Upper lobe of right lung (tissue), 1 donor: ENCODE data around the gene GABRD. TPM values are rescaled to one million over a fixed set of nuclear protein-coding genes. Genes with fewer than 3 reads are reported as not detected.

Experiments used
- ATAC-seq: fragments of 200-7000 bp; cut with Tn5 transposase; one replicate; pipeline ENCODE4 v1.9.1; 2020; ENCODE audit warnings: mild to moderate bottlenecking, moderate library complexity
- DNase-seq: peaks from one replicate; pipeline ENCODE4 v3.0.0-alpha.2; 2020
- H3K27ac ChIP-seq: fragments of 200-600 bp; one replicate; pipeline ENCODE4 v1.8.0; 2022
- H3K27me3 ChIP-seq: fragments of 200-600 bp; one replicate; pipeline ENCODE4 v1.8.0; 2022; ENCODE audit warnings: mild to moderate bottlenecking
- H3K36me3 ChIP-seq: fragments of 200-600 bp; one replicate; pipeline ENCODE4 v1.8.0; 2022
- H3K4me1 ChIP-seq: fragments of 200-600 bp; one replicate; pipeline ENCODE4 v1.8.0; 2022
- H3K4me3 ChIP-seq: fragments of 200-600 bp; one replicate; pipeline ENCODE4 v1.8.0; 2022; ENCODE audit warnings: mild to moderate bottlenecking
- H3K9me3 ChIP-seq: fragments of 200-600 bp; one replicate; pipeline ENCODE4 v1.8.0; 2022
- CTCF ChIP-seq: fragments of 200-600 bp; IDR thresholded peaks from one replicate; pipeline ENCODE4 v1.8.0; 2022; ENCODE audit warnings: antibody characterized with exemption
- intact Hi-C: fragments of 100-400 bp; cut with DNase I; formaldehyde crosslinking; loops from one replicate; pipeline ENCODE4 v1.11.0; 2022
- total RNA-seq: library from RNA; stranded (reverse); fragmentation: NEBNext Ultra II Directional; extraction: Animal tissue kit (Norgen Biotek cat#: 25700); gene quantifications from one replicate; pipeline ENCODE4 v1.2.1, GENCODE V29; 2021
- donor health status: DM: no; HTN: yes; CAD: no; lungs with severe emphysema.

Gene GABRD
- total RNA-seq, 1 donor from 2014 or later, result 2.9 TPM

DNA sequence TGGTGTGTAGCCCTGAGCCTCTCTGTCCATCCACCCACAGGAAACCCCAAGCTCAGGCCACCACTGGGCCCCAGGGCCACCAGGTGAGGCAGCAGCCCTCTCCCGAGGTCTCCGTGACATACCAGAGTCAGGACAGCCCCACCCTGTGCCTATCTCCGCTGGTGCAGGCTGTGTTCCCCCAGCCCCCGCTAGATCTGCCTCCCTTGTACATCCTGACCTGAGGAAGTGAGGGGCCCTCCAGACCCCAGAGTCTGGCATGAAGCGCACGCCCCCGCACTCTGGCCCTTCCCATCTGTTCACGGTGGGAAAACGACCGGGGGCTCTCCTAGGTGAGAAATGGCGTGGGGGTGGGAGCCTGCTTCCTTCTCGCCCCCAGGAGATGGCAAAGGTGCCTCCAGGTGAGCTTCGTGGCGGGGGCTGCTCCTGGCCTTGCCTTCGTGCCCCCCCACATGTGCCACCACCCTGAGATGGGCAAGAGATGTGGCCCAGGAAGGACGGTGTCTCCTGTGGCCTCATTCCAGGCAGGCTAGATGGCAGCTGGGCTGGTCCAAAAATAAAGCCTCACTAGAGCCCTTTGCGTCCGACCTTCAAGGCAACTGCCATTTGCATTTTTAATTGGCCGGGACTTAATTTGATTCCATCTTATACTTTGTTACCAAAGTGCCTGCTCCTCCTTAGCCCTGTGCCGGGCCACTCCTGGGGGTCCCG lies 3.1 kb downstream of the GABRD start:
- Histone ChIP-seq H3K27me3 (peaks cover 60% of the 10 kb centered on the region), H3K9me3 (no peaks in the 10 kb centered on the region)
- intact Hi-C loops, result no loop called here

DNA sequence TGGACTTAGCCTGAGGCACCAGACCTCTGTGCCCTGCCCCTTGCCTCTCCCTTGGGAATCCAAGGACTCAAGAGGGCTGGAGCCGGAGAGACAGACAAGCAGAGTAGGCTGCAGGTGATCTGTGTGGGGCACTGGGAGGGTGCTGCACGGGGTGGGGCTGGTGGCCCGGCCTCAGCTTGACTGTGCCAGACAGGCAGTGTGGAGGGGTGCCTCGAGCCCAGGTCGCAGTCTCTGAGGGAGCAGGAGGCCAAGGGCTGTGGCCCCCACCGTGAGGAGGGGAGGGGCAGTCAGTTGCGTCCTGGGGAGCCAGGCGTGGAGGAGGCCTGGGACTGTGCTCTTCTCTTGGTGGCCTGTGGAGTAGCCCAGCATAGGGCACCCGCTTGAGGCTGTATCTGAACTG lies 4.0 kb downstream of the GABRD start:
- H3K36me3 ChIP-seq, result no peaks in the 10 kb centered on the region
- H3K4me1 ChIP-seq, result peaks cover 14% of the 10 kb centered on the region
- ATAC-seq (no peak), DNase-seq (no peak)
- no peak for TF ChIP-seq CTCF
- no peak overlapping the region for H3K4me3 ChIP-seq
- peaks cover 58% of the 10 kb centered on the region for H3K27me3 ChIP-seq
- H3K9me3 ChIP-seq, result no peaks in the 10 kb centered on the region
- intact Hi-C loops, result no loop called here
- no peak overlapping the region for H3K27ac ChIP-seq

More for the DNA sequence above, 3.1 kb downstream of the GABRD start:
- H3K4me1 ChIP-seq, result peaks cover 14% of the 10 kb centered on the region
- ATAC-seq (no peak), DNase-seq (no peak)
- H3K27ac ChIP-seq, result no peak overlapping the region
- no peak for TF ChIP-seq CTCF
- H3K4me3 ChIP-seq, result no peak overlapping the region
- H3K36me3 ChIP-seq, result no peaks in the 10 kb centered on the region

GRCh38 chr1:2024451-2024850 lies 5.3 kb downstream of the GABRD start:
- Histone ChIP-seq H3K9me3 (no peaks in the 10 kb centered on the region), H3K4me3 (no peak overlapping the region), H3K4me1 (peaks cover 14% of the 10 kb centered on the region), H3K36me3 (no peaks in the 10 kb centered on the region), H3K27me3 (peaks cover 49% of the 10 kb centered on the region), H3K27ac (no peak overlapping the region)
- intact Hi-C loops, result no loop called here
- no peak for TF ChIP-seq CTCF
- ATAC-seq (no peak), DNase-seq (no peak)

- Histone ChIP-seq H3K9me3 (no peaks in the 10 kb centered on the region), H3K36me3 (no peaks in the 10 kb centered on the region), H3K27ac (no peak overlapping the region), H3K4me3 (no peak overlapping the region), H3K27me3 (peaks cover 45% of the 10 kb centered on the region), H3K4me1 (peaks cover 11% of the 10 kb centered on the region)
- intact Hi-C loops, result no loop called here
- ATAC-seq, result no peak
- DNase-seq, result no peak
- TF ChIP-seq CTCF, result no peak
Measured at GRCh38 chr1:2024887-2025286, 5.7 kb downstream of the GABRD start.

GRCh38 chr1:2025491-2025981 lies 6.4 kb downstream of the GABRD start:
- Histone ChIP-seq H3K36me3 (no peaks in the 10 kb centered on the region), H3K4me1 (peaks cover 9% of the 10 kb centered on the region), H3K9me3 (no peaks in the 10 kb centered on the region), H3K27me3 (peaks cover 38% of the 10 kb centered on the region), H3K27ac (no peak overlapping the region), H3K4me3 (peak overlapping the region; percentile 8)
- intact Hi-C loops, result no loop called here
- DNase-seq (no peak), ATAC-seq (no peak)
- TF ChIP-seq CTCF, result no peak
